GM18867 (cell line): ENCODE data around the gene NIPBL.
"Not testable (repeated sequence)": the region's sequence is repeated elsewhere in the genome, so short reads cannot be mapped to it uniquely, and the experiment has no call there.

Source experiments
- ATAC-seq: cut with Tn5 transposase; IDR thresholded peaks from one replicate; pipeline ENCODE4 v1.9.1; 2021; ENCODE audit warnings: mild to moderate bottlenecking, moderate library complexity; ENCODE audit not compliant: unreplicated experiment

NIPBL gene

DNA sequence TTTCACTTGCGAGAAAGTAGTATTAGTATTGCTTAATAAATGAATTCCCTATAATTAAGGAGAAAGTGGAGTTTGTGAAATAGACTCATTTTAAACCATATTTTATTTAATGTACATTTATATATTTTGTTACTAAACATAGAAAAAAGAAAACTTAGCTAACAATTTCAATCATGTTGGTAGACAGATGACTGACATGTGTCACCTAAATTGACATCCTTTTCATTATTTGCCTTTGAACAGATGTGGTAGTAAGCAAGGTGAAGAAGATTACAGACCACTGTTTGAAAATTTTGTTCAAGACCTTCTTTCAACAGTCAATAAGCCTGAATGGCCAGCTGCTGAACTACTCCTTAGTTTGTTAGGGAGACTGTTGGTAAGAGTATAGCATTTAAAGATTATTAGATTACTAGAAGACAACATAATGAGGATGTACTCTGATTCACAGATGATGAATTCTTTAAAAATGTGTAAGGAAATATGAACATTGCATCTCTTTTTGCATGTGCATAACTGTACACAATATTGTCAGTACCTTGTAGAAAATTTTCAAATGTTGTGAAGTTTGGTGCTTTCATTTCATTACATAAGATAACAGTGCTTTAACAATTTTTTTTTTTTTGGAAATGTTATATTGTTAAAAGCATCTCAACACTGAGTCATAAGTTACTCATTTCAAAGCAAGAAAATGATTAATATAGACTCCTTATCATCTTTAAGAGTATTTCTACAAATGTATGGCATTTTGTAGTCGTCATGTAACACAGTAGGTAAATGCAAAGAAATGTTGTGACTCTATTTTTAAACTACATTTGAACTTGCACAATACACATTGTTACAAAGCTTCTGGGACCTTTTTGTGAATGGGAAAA lies 139.5 kb downstream of the NIPBL start:
- ATAC-seq: no peak

- no peak for ATAC-seq
Observed at GRCh38 chr5:37028910-37029309, 152.3 kb downstream of the NIPBL start.

DNA sequence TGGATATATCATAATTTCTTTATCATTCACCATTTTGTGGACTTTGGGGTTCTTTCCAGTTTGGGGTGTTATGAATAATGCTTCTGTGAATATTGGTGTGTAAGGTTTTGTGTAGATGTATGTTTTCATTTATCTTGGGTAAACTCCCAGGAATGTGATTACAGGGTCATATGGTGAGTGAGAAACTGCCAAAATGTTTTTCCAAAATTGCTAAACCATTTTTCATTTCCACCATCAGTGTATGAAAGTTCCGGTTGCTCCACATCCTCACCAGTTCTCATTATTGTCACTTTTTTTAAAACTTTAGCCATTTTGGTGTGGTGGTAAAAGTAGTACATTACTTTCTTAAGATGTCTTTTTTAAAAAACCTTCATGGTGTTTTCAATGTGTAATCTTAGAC lies 152.9 kb downstream of the NIPBL start:
- ATAC-seq: no peak

DNA sequence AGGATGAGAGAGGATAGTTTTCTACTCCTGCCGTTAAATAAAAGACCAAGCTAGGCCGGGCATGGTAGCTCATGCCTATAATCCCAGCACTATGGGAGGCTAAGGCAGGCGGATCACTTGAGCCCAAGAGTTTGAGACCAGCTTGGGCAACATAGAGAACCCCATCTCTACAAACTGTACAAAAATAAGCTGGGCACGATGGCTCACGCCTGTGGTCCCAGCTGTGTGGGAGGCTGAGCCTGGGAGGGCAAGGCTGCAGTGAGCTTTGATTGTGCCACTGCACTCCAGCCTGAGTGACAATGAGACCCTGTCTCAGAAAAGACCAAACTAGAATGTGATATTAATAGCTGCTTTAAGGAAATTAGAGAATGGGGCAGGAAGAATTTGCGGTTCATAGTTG lies 158.4 kb downstream of the NIPBL start:
- ATAC-seq: no peak

DNA sequence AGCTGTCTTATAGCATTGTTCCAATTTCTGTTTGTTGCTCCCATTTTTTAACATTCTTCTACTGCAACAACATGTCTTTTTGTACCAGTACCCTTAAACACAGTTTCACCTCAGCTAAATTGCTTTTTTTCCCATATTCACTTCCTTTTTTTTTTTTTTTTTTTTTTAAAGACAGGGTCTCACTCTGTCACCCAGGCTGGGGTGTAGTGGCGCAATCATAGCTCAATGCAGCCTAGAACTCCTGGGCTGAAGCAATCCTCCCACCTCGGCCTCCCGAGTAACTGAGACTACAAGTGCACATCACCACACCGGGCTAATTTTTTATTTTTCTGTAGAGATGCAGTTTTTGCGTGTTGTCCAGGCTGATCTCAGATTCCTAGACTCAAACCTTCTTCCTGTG lies 161.3 kb downstream of the NIPBL start:
- no peak for ATAC-seq

DNA sequence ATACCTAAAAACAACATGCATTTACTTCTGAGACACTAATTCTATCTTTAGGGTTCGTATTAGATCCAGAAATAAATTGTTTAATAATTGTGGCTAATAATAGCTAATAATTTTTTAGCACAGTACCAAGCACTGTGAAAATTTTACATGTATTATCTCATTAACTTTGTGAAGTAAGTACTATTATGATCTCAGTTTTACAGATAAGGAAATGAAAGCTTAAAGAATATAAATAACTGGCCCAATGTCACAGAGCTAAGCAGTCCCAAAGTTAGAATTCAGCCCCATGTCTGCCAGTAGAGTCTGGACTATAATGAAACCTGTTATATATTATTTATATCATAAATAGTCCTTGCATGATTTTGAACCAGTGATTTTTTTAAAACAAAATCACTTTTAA lies 163.3 kb downstream of the NIPBL start:
- ATAC-seq: no peak

DNA sequence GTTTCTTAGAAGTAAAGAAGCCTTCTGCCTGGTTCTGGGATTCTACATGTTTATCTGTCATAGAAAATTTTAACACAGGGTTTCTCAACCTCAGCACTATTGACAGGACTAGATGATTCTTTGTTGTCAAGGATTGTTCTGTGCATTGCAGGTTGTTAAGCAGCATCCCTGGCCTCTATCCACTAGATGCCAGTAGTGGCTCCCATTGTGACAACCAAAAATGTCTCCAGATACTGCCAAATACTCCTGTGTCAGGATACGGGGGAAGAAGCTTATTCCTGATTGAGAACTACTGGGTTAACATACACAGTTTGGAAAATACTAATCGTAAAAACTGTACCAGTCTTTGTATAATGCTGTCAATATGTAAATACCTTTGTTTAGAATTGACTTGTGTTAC lies 167.1 kb downstream of the NIPBL start:
- no peak for ATAC-seq

GRCh38 chr5:37044120-37044519 lies 167.6 kb downstream of the NIPBL start:
- no peak for ATAC-seq

DNA sequence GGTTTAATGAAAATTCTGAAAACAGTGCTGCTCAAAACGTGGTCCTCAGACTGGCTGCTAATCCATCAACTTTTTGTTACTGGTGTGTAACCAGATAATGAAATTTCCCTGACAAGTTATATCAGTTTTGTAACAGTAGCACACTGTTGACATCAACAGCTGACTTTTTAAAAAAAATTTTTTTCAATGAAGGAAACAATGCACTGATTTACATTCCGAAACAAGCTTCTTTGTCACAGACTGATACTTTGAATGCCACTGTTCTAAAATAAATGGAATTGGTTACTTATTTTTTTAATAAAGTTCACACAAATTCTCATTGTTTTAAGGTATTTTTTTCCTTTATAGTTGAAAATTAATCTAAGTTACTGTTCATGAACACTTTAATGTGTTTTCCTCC lies 169.1 kb downstream of the NIPBL start:
- ATAC-seq: no peak

DNA sequence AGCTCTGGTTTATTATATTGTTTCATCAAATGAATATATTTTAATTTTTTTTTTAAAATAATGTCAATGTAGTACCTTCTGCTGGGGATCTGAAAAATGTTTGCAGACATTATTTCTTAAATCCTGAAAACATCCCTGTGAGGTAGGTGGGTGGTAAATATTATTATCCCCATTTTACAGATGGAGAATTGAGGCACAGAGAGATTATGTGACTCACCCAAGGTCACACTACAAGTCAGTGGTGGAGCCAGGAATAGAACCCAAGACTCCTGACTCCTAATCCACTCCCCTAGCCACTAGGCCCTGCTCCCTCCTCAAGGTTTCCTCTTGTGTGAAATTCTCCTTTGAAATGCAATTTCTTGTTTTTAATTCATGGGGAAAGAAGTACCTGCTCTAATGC lies 171.4 kb downstream of the NIPBL start:
- ATAC-seq: no peak

GRCh38 chr5:37054391-37054790 lies 177.8 kb downstream of the NIPBL start:
- no peak for ATAC-seq

DNA sequence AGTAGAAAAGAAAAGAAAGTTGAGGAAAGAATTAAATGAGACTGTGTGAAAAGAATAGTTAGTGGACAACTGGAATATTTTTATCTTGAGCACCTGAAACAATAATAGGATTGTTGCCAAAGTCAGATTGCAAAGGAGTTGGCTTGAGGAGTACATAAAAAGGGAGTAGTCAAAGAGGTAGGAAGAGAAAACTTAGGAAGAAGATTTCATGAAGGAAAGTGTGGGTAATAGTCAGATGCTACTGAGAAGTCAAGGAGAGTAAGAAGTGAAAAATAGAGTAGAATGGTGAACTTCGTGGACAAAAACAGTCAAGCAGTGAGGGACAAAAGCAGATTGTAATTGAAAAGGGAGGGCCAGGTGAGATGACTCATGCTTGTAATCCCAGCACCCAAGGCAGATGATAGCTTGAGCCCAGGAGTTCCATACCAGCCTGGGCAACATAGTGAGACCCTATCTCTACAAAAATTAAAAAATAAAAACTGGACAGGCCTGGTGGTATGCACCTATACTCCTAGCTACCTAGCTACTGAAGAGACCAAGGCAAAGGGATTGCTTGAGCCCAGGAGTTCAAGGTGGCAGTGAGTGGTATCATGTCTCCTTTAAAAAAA lies 178.9 kb downstream of the NIPBL start:
- ATAC-seq: no peak

DNA sequence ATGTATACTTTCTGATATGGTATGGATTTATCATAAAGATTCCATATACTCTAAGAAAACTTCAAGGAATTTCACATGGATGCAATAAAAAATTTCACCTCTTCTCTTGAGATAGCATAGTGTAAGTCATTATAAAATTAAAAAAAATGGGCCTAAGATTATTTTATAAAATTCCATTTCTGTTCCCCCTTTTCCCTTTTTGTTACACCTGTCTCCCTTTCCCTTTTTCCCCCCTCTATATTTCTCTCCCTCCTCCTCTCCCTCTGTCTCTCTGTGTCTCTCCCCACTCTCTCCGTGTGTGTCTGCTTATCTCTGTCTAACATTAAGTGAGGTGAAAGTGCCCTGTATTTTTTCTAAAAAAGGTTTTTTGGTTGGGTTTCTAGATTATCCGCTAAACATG lies 180.2 kb downstream of the NIPBL start:
- no peak for ATAC-seq

DNA sequence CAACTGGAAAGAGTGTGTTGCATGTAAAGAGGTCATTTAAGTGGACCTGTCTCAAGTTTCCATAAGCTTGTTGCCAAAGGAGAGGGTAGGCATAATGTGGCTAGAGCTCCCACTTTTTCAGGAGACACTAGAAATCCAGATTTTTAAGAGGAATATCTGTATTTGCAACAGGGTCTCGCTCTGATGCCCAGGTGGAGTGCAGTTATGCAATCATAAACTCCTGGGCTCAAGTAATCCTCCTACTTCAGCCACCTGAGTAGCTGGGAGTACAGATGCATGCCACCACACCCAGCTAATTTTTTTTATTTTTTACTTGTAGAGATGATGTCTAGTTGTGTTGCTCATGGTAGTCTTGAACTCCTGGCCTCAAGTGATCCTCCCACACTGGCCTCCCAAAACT lies 183.5 kb downstream of the NIPBL start:
- ATAC-seq: no peak

DNA sequence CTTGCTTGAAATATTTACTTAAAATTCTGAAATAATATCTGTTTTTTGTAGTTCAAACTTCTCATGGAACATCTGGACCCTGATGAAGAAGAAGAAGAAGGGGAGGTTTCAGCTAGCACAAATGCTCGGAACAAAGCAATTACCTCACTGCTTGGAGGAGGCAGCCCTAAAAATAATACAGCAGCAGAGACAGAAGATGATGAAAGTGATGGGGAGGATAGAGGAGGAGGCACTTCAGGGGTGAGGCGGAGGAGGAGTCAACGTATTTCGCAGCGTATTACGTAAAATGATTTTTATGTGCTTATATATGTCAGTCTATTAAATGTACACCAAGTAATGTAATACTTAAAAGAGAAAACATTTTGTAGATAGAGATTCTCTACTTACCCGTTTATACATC lies 187.2 kb downstream of the NIPBL start:
- ATAC-seq: no peak

DNA sequence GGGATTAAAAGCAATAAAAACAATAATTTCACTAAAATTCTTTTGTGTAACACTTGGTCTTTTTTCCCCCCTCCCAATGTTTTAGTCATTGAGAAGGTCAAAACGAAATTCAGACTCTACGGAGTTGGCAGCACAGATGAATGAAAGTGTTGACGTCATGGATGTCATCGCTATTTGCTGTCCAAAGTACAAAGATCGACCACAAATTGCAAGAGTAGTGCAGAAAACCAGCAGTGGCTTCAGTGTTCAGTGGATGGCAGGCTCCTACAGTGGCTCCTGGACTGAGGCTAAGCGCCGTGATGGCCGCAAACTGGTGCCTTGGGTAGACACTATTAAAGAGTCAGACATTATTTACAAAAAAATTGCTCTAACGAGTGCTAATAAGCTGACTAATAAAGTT lies 187.9 kb downstream of the NIPBL start:
- ATAC-seq: no peak

GRCh38 chr5:37071487-37071886 lies 194.9 kb downstream of the NIPBL start:
- ATAC-seq: no peak

GRCh38 chr5:37071901-37072581 lies 195.5 kb downstream of the NIPBL start:
- no peak for ATAC-seq

GRCh38 chr5:37075399-37075950 lies 198.9 kb downstream of the NIPBL start:
- no peak for ATAC-seq

DNA sequence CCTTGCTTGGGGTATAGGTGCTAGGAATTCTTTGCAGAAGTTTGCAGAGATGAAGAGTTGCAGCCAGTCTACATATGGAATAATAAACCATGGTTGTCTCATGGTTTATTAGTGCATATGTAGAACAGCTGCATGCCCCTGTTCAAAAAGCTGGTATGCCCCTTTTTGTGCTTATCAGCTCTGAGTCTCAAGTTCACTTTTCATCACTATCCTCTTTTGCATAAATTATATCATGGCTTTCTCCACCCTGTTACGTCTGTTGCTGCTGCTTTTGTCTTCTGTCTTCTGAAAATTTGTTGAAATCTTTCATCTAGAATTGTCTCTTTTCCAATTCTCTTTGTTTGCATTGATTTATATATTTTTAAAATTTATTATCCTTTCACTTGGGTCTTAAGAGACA lies 200.6 kb downstream of the NIPBL start:
- ATAC-seq: no peak

GRCh38 chr5:37080697-37081096 lies 204.1 kb downstream of the NIPBL start:
- no peak for ATAC-seq

GRCh38 chr5:37082977-37083376 lies 206.4 kb downstream of the NIPBL start:
- not testable (repeated sequence) for ATAC-seq
